K562 (cell line): ENCODE results near the gene CSMD2.

ENCODE experiments used
- CTCF ChIP-seq, 3 experiments: IDR thresholded peaks in 2 of 3; conservative IDR thresholded peaks in 1 of 3; 2 replicates each; pipeline ENCODE4 v1.5.1; 2011 to 2012; ENCODE audit warnings: low read length in 3 of 3, mild to moderate bottlenecking in 3 of 3, control low read depth in 2 of 3, improper control_type of control experiment in 1 of 3, inconsistent platforms in 1 of 3, low read depth in 1 of 3, mixed read lengths in 1 of 3, moderate library complexity in 1 of 3; ENCODE audit not compliant: insufficient read depth in 2 of 3
- ELF4 ChIP-seq: fragments of 450-650 bp; formaldehyde crosslinking; IDR thresholded peaks from 2 replicates; pipeline ENCODE4 v1.4.0; 2022; ENCODE audit warnings: missing genetic modification characterization
- EZH2 ChIP-seq: IDR thresholded peaks from 2 replicates; pipeline ENCODE4 v1.6.1; 2012; ENCODE audit warnings: low read depth, mild to moderate bottlenecking, inconsistent platforms, low read length, borderline replicate concordance
- FOXO4 ChIP-seq: fragments of 450-650 bp; formaldehyde crosslinking; IDR thresholded peaks from 2 replicates; pipeline ENCODE4 v1.4.0; 2020; ENCODE audit warnings: mild to moderate bottlenecking, moderate library complexity
- HCFC1 ChIP-seq: IDR thresholded peaks from 2 replicates; pipeline ENCODE4 v1.6.1; 2012; ENCODE audit warnings: low read depth, low read length, improper control_type of control experiment
- MAFK ChIP-seq: IDR thresholded peaks from 2 replicates; pipeline ENCODE4 v1.6.1; 2011; ENCODE audit warnings: low read length, improper control_type of control experiment
- MEF2A ChIP-seq: IDR thresholded peaks from 2 replicates; pipeline ENCODE4 v1.6.1; 2011; ENCODE audit warnings: low read depth, mild to moderate bottlenecking, low read length, moderate library complexity; ENCODE audit not compliant: control insufficient read depth
- PHB2 ChIP-seq: fragments of 450-650 bp; IDR thresholded peaks from 2 replicates; pipeline ENCODE4 v1.6.1; 2017; ENCODE audit warnings: low read depth
- SMAD4 ChIP-seq: fragments of 250-450 bp; sonication (Bioruptor Pico); conservative IDR thresholded peaks from 2 replicates; pipeline ENCODE4 v1.8.0; 2021; ENCODE audit warnings: inconsistent platforms, mild to moderate bottlenecking, moderate library complexity
- ZFP36 ChIP-seq: fragments of 150-350 bp; IDR thresholded peaks from 2 replicates; pipeline ENCODE4 v1.6.1; 2018; ENCODE audit warnings: low read length, low read depth; ENCODE audit not compliant: partially characterized antibody
- ZNF124 ChIP-seq: sonication (generic); formaldehyde crosslinking; IDR thresholded peaks from 2 replicates; pipeline ENCODE4 v1.8.1; 2022; ENCODE audit warnings: missing genetic modification reagents

- TF ChIP-seq ELF4 (no peak), EZH2 (no peak), ZFP36 (no peak), CTCF (IDR thresholded peaks at IDR 0.05 in 2 of 3, conservative IDR thresholded peaks at IDR 0.05 in 1 of 3; ENCODE audit: insufficient read depth in 2 of 3, low read depth in 1 of 3, low read length in 3 of 3) (no peak), FOXO4 (CRISPR knock-in tag) (no peak), MAFK (no peak), HCFC1 (no peak), SMAD4 (no peak), PHB2 (no peak), MEF2A (no peak), ZNF124 (CRISPR knock-in tag) (no peak)
These were observed 328.1 kb downstream of the CSMD2 start for GRCh38 chr1:33836911-33837310.
